Upper lobe of left lung (tissue), 4 donors: Measurements from ENCODE around the gene SYNE3.

Experiments used
- POLR2A ChIP-seq, 4 donors: fragments of 450-650 bp; IDR thresholded peaks; one replicate each; pipeline ENCODE4 v1.5.1; 2016 to 2017; ENCODE audit warnings: antibody characterized with exemption in 4 of 4, mild to moderate bottlenecking in 2 of 4
- POLR2AphosphoS5 ChIP-seq, 2 donors: sonication (generic); formaldehyde crosslinking; IDR thresholded peaks; one replicate each; pipeline ENCODE4 v1.5.1; 2017; ENCODE audit warnings: antibody characterized with exemption in 2 of 2
- TF ChIP-seq, protein P1 (sequence below), 6 experiments: fragments of 450-650 bp in 4 of 6; fragments of 200-600 bp in 2 of 6; sonication (generic) in 2 of 6; IDR thresholded peaks; one replicate each; pipeline ENCODE4 v1.5.1; 2016 to 2019; ENCODE audit warnings: antibody characterized with exemption in 6 of 6

GRCh38 chr14:95543021-95543420 is 26.6 kb upstream of the SYNE3 start:
- TF ChIP-seq, protein P1, sequence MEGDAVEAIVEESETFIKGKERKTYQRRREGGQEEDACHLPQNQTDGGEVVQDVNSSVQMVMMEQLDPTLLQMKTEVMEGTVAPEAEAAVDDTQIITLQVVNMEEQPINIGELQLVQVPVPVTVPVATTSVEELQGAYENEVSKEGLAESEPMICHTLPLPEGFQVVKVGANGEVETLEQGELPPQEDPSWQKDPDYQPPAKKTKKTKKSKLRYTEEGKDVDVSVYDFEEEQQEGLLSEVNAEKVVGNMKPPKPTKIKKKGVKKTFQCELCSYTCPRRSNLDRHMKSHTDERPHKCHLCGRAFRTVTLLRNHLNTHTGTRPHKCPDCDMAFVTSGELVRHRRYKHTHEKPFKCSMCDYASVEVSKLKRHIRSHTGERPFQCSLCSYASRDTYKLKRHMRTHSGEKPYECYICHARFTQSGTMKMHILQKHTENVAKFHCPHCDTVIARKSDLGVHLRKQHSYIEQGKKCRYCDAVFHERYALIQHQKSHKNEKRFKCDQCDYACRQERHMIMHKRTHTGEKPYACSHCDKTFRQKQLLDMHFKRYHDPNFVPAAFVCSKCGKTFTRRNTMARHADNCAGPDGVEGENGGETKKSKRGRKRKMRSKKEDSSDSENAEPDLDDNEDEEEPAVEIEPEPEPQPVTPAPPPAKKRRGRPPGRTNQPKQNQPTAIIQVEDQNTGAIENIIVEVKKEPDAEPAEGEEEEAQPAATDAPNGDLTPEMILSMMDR (IDR thresholded peaks at IDR 0.05), result no peak
- TF ChIP-seq POLR2A (IDR thresholded peaks at IDR 0.05) (no peak), POLR2AphosphoS5 (IDR thresholded peaks at IDR 0.05) (no peak)
